ENCODE data around the gene C1orf21. TPM values are rescaled to one million over a fixed set of nuclear protein-coding genes. Genes with fewer than 3 reads are reported as not detected.

C1orf21 gene
- total RNA-seq, 4 donors from 2014 or later: 106 to 206 (median 154) TPM

- Histone ChIP-seq H3K36me3 (no peaks in the 10 kb centered on the region), H3K4me1 (peaks cover 93 to 100% of the 10 kb centered on the region in 2 donors), H3K4me3 (no peak overlapping the region), H3K27me3 (no peaks in the 10 kb centered on the region), H3K27ac (peak overlapping the region; percentile 46 to 75 (median 58)), H3K9me3 (no peaks in the 10 kb centered on the region)
- no peak for DNase-seq
- TF ChIP-seq POLR2A (IDR thresholded peaks at IDR 0.05): no peak
- TF ChIP-seq CTCF (IDR thresholded peaks at IDR 0.05 in 4 of 5, conservative IDR thresholded peaks at IDR 0.05 in 1 of 5): no peak
- peak in 1 of 2 donors; percentile 25 for ATAC-seq
- intact Hi-C loops (cut with DNase I; ENCODE audit: low total_unique reads): no loop called here
- in situ Hi-C loops (cut with MboI; ENCODE audit: low sequenced_read_pairs in 4 of 4): no loop called here
These were observed 70.7 kb downstream of the C1orf21 start for GRCh38 chr1:184457500-184457899.

- no peak for DNase-seq
- TF ChIP-seq CTCF (IDR thresholded peaks at IDR 0.05 in 4 of 5, conservative IDR thresholded peaks at IDR 0.05 in 1 of 5): no peak
- TF ChIP-seq POLR2A (IDR thresholded peaks at IDR 0.05): no peak
- no peak for ATAC-seq
- Histone ChIP-seq H3K27ac (peak overlapping the region; percentile 60 to 76 (median 69)), H3K27me3 (no peaks in the 10 kb centered on the region), H3K9me3 (no peaks in the 10 kb centered on the region), H3K4me3 (no peak overlapping the region), H3K4me1 (peaks cover 79 to 96% of the 10 kb centered on the region in 2 donors), H3K36me3 (no peaks in the 10 kb centered on the region)
- intact Hi-C loops (cut with DNase I; ENCODE audit: low total_unique reads): loop anchor here (5.0 kb wide), 1 partner anchor 74 kb away; the partner anchor contains the start of gene C1orf21
- in situ Hi-C loops (cut with MboI; ENCODE audit: low sequenced_read_pairs in 4 of 4): no loop called here
These were observed 74.5 kb downstream of the C1orf21 start for GRCh38 chr1:184461321-184461720.

GRCh38 chr1:184462155-184462554 lies 75.3 kb downstream of the C1orf21 start:
- Histone ChIP-seq H3K4me3 (no peak overlapping the region), H3K4me1 (peaks cover 75 to 95% of the 10 kb centered on the region in 2 donors), H3K27me3 (no peaks in the 10 kb centered on the region), H3K27ac (peak overlapping the region; percentile 60 to 76 (median 69)), H3K36me3 (no peaks in the 10 kb centered on the region), H3K9me3 (no peaks in the 10 kb centered on the region)
- DNase-seq (no peak), ATAC-seq (peak; percentile 11 to 73)
- TF ChIP-seq POLR2A (IDR thresholded peaks at IDR 0.05) (no peak), CTCF (IDR thresholded peaks at IDR 0.05 in 4 of 5, conservative IDR thresholded peaks at IDR 0.05 in 1 of 5) (no peak)
- intact Hi-C loops (cut with DNase I; ENCODE audit: low total_unique reads): loop anchor here (5.0 kb wide), 1 partner anchor 75 kb away; the partner anchor contains the start of gene C1orf21
- in situ Hi-C loops (cut with MboI; ENCODE audit: low sequenced_read_pairs in 4 of 4): no loop called here

DNA sequence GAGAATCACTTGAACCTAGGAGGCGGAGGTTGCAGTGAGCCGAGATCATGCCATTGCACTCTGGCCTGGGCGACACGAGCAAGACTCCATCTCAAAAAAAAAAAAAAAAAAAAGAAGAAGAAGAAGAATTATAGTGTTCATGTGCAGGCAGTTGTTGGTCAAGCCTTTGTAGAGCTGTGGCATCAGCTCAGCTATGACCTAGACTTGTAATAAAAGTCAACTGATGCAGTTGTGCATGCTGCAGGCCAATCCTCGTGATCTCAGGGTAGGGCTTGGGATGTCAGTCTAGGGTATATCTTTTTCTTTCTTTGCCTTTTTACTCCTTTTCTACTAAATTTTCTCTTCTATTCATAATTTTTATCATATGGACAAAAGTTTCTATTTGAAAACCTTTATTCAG lies 76.2 kb downstream of the C1orf21 start:
- H3K4me1 ChIP-seq: peaks cover 67 to 95% of the 10 kb centered on the region in 2 donors

More for the DNA sequence above, 76.2 kb downstream of the C1orf21 start:
- Histone ChIP-seq H3K36me3 (no peaks in the 10 kb centered on the region), H3K4me3 (no peak overlapping the region), H3K27me3 (no peaks in the 10 kb centered on the region), H3K9me3 (no peaks in the 10 kb centered on the region), H3K27ac (peak overlapping the region; percentile 60 to 76 (median 69))
- peak in 1 of 2 donors; percentile 39 for DNase-seq
- in situ Hi-C loops (cut with MboI; ENCODE audit: low sequenced_read_pairs in 4 of 4): no loop called here
- peak in 1 of 2 donors; percentile 61 for ATAC-seq
- no peak for TF ChIP-seq CTCF (IDR thresholded peaks at IDR 0.05 in 4 of 5, conservative IDR thresholded peaks at IDR 0.05 in 1 of 5)
- intact Hi-C loops (cut with DNase I; ENCODE audit: low total_unique reads): loop anchor here (5.0 kb wide), 1 partner anchor 76 kb away; the partner anchor contains the start of gene C1orf21

All from gastrocnemius medialis (tissue), 4 donors.